BE2C (cell line): ENCODE measurements around the gene PIP5K1B.

Source experiments
- DNase-seq: peaks from one replicate; pipeline ENCODE4 v3.0.0-alpha.2; 2020
- H3K27me3 ChIP-seq: fragments of 250-450 bp; sonication (Bioruptor Pico); 2 replicates; pipeline ENCODE4 v1.5.1; 2020; ENCODE audit warnings: mild to moderate bottlenecking
- H3K36me3 ChIP-seq: fragments of 250-450 bp; sonication (Bioruptor Pico); 2 replicates; pipeline ENCODE4 v1.5.1; 2020; ENCODE audit warnings: mild to moderate bottlenecking
- H3K4me1 ChIP-seq: fragments of 250-450 bp; sonication (Bioruptor Pico); 2 replicates; pipeline ENCODE4 v1.5.1; 2020
- H3K4me3 ChIP-seq: 2 replicates; pipeline ENCODE4 v1.5.1; 2011; ENCODE audit warnings: low read depth, low read length
- H3K9me3 ChIP-seq: fragments of 250-450 bp; sonication (Bioruptor Pico); 2 replicates; pipeline ENCODE4 v1.5.1; 2020
- CTCF ChIP-seq: IDR thresholded peaks from 2 replicates; pipeline ENCODE4 v1.5.1; 2012; ENCODE audit warnings: mild to moderate bottlenecking, low read depth, low read length

The PIP5K1B gene

GRCh38 chr9:68715181-68715456 is 10.1 kb downstream of the PIP5K1B start:
- no peak for TF ChIP-seq CTCF
- Histone ChIP-seq H3K36me3 (no peaks in the 10 kb centered on the region), H3K27me3 (no peaks in the 10 kb centered on the region), H3K4me3 (no peak overlapping the region), H3K4me1 (no peaks in the 10 kb centered on the region), H3K9me3 (no peaks in the 10 kb centered on the region)
- DNase-seq: no peak

DNA sequence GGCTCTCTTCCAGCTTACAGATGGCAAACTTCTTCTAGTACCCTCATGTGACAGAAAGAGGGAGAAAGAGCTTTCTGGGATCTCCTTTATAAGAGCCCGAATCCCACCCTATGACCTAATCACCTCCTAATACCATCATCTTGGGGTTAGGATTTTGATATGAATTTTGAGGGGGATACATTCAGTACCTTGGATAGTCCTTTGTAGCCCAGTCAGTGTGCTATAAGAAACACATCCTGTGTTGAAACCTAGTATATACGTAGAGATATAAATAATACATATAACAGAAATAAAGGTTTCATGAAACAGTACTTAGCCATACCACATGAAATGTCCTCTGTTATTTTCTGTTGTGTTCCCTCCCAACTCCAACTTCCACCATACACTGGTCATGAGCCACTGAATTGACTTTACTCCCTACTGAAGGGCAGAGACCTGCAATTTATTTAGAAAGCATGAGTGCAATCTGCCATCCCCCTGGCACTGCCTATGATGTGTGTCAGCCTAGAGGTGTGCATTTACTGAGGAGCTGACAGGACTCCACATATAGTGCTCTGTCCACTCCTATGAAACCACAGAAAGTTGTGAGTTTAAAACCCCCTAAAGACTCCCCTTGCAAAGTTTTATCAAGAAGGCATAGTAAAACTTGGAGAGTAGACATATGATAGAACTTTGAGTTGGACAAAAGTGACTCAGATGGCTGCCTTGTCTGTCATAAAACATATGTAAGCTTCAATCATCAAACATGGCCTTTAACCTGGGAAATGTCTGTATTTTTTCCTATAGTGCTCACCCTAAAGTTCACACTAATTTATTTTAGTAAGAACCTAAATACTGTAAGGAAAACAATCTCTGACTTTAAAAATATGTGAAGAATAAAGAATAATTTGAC is 12.8 kb downstream of the PIP5K1B start:
- Histone ChIP-seq H3K4me1 (no peaks in the 10 kb centered on the region), H3K27me3 (no peaks in the 10 kb centered on the region), H3K4me3 (no peak overlapping the region), H3K36me3 (no peaks in the 10 kb centered on the region), H3K9me3 (no peaks in the 10 kb centered on the region)
- no peak for DNase-seq
- no peak for TF ChIP-seq CTCF

GRCh38 chr9:68719847-68720246 is 14.8 kb downstream of the PIP5K1B start:
- Histone ChIP-seq H3K9me3 (no peaks in the 10 kb centered on the region), H3K27me3 (no peaks in the 10 kb centered on the region), H3K4me3 (no peak overlapping the region), H3K36me3 (no peaks in the 10 kb centered on the region), H3K4me1 (no peaks in the 10 kb centered on the region)
- no peak for TF ChIP-seq CTCF
- no peak for DNase-seq

DNA sequence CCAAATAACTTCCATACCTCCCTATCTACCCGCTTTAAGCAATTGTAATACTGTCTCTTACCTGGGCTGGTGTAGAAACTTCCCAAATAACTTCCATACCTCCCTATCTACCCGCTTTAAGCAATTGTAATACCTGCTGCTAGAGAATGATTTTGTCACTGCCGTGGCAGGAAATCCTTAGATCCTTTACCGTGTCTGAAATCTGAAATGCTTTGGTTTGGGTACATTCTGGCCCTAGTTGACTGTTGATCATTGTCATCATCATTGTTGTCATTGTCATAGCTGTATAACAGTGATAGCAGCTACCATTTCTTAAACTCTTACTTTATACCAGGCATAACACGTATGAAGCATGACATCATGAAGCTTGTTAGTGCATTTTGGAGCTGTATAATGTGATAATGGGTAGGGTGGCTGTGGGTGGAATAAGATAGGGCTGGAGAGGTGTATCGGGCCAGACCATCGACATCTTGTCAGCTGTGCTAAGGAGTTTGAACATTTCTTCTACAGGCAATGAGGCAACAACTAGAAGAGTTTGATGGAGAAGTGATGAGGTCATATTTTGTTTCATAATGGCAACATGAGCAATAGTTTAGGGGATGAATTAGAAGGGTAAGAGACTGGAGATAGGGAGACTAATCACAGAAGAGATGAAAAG is 15.7 kb downstream of the PIP5K1B start:
- TF ChIP-seq CTCF: no peak
- Histone ChIP-seq H3K4me3 (no peak overlapping the region), H3K27me3 (no peaks in the 10 kb centered on the region), H3K36me3 (no peaks in the 10 kb centered on the region), H3K9me3 (no peaks in the 10 kb centered on the region), H3K4me1 (no peaks in the 10 kb centered on the region)
- DNase-seq: no peak

- DNase-seq: no peak
- H3K9me3 ChIP-seq: no peaks in the 10 kb centered on the region
- TF ChIP-seq CTCF: no peak
- no peaks in the 10 kb centered on the region for H3K27me3 ChIP-seq
- H3K4me3 ChIP-seq: no peak overlapping the region
- H3K36me3 ChIP-seq: no peaks in the 10 kb centered on the region
- H3K4me1 ChIP-seq: no peaks in the 10 kb centered on the region
These were observed 16.8 kb downstream of the PIP5K1B start for GRCh38 chr9:68721666-68722330.

DNA sequence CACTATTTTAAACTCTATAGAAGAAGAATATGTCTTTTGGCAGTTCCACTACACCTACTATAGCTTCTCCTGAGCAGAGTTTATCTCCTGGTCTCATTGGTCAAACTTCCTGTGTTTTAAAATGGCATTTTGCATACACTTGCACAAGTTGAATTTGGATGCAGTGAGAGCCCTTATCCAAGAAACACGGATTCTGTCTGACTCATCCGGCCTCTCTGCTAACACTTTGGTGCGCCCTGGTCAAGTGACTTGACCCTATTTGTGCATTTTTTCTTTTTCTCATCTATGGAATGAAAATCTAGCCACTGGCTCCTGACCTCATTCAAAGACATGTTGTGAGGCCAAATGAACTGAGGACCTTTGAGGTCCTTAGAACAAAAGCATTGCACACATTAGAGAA is 20.0 kb downstream of the PIP5K1B start:
- no peak for DNase-seq
- no peak for TF ChIP-seq CTCF
- Histone ChIP-seq H3K9me3 (no peaks in the 10 kb centered on the region), H3K27me3 (no peaks in the 10 kb centered on the region), H3K4me1 (no peaks in the 10 kb centered on the region), H3K36me3 (no peaks in the 10 kb centered on the region), H3K4me3 (no peak overlapping the region)
